ENCODE measurements around the gene TRPV6.

The TRPV6 gene

DNA sequence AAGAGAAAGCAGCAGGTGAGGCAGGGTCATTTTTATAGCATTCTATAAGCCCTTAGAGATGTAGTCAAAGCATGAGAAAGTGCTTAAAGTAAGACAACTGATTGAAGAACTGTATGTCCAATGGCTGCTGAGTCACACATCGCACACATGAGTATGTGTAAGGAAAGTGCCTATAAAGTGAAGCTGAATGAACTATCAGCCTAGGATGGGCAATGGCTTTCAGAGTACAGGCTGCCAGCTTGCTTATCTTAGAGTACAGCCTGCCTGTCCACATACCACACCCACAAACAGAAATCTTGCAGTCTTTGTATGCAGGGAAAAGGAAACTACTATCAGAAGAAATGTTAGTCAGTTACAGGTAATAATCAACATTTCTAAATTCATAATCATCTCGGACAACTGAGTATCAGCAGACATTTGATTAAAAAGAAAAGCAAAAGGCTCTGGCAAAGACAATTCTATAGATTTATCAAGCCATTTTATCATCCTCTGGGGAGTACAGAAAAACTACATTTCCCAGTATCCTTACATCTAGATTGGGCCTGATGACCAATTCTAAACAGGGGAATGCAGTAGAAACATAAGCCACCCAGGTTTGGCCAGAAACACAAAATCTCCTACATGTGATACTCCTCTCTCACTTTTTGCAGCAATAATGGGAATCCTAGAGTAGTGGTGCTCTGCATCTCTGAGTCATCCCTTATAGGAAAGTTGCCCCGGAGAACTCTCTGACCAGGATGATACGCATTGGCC, 46.9 kb downstream of the TRPV6 start:
- TF ChIP-seq ZBTB7A (IDR thresholded peaks at IDR 0.05; ENCODE audit: low read depth): no peak
- TF ChIP-seq, protein P1, sequence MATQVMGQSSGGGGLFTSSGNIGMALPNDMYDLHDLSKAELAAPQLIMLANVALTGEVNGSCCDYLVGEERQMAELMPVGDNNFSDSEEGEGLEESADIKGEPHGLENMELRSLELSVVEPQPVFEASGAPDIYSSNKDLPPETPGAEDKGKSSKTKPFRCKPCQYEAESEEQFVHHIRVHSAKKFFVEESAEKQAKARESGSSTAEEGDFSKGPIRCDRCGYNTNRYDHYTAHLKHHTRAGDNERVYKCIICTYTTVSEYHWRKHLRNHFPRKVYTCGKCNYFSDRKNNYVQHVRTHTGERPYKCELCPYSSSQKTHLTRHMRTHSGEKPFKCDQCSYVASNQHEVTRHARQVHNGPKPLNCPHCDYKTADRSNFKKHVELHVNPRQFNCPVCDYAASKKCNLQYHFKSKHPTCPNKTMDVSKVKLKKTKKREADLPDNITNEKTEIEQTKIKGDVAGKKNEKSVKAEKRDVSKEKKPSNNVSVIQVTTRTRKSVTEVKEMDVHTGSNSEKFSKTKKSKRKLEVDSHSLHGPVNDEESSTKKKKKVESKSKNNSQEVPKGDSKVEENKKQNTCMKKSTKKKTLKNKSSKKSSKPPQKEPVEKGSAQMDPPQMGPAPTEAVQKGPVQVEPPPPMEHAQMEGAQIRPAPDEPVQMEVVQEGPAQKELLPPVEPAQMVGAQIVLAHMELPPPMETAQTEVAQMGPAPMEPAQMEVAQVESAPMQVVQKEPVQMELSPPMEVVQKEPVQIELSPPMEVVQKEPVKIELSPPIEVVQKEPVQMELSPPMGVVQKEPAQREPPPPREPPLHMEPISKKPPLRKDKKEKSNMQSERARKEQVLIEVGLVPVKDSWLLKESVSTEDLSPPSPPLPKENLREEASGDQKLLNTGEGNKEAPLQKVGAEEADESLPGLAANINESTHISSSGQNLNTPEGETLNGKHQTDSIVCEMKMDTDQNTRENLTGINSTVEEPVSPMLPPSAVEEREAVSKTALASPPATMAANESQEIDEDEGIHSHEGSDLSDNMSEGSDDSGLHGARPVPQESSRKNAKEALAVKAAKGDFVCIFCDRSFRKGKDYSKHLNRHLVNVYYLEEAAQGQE (IDR thresholded peaks at IDR 0.05; ENCODE audit: low read depth): no peak
- TF ChIP-seq CEBPB (IDR thresholded peaks at IDR 0.05): no peak
- TF ChIP-seq NFIC (IDR thresholded peaks at IDR 0.05): no peak
- no peak for TF ChIP-seq CREB1 (IDR thresholded peaks at IDR 0.05; ENCODE audit: low read depth)
- no peak for TF ChIP-seq FOXM1 (IDR thresholded peaks at IDR 0.05; ENCODE audit: borderline replicate concordance, low read depth)
- TF ChIP-seq TAF1 (IDR thresholded peaks at IDR 0.05; ENCODE audit: low read depth): no peak
- TF ChIP-seq YY1 (IDR thresholded peaks at IDR 0.05; ENCODE audit: low read depth): no peak
- TF ChIP-seq TCF12 (IDR thresholded peaks at IDR 0.05; ENCODE audit: low read depth): no peak
- TF ChIP-seq, protein P2, sequence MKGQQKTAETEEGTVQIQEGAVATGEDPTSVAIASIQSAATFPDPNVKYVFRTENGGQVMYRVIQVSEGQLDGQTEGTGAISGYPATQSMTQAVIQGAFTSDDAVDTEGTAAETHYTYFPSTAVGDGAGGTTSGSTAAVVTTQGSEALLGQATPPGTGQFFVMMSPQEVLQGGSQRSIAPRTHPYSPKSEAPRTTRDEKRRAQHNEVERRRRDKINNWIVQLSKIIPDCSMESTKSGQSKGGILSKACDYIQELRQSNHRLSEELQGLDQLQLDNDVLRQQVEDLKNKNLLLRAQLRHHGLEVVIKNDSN (IDR thresholded peaks at IDR 0.05): no peak
- TF ChIP-seq RAD21 (IDR thresholded peaks at IDR 0.05; ENCODE audit: low read depth): no peak
- no peak for TF ChIP-seq TEAD4 (IDR thresholded peaks at IDR 0.05)
- TF ChIP-seq, protein P3, sequence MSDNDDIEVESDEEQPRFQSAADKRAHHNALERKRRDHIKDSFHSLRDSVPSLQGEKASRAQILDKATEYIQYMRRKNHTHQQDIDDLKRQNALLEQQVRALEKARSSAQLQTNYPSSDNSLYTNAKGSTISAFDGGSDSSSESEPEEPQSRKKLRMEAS (IDR thresholded peaks at IDR 0.05): no peak
- no peak for TF ChIP-seq EGR1 (IDR thresholded peaks at IDR 0.05)
- no peak for TF ChIP-seq EP300 (IDR thresholded peaks at IDR 0.05; ENCODE audit: borderline replicate concordance)

DNA sequence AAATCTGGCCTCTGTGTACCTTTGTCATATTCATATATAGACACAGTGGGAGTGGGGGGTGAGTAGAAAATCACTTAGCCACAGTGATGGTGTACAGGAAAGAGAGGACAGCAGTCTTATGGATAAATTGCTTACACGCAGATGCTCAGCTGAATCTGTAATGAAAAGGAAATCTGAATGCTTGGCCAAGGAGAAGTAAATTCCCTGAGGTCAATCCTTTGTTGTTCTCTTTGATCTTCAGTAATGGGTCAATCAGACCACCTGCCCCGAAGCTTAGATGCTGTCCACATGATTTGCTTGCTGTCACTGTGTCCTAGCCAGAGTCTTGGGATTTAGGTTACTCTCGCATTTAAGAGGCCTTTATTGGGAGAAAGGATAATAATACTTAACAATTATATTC, 49.1 kb downstream of the TRPV6 start:
- TF ChIP-seq FOXM1 (IDR thresholded peaks at IDR 0.05; ENCODE audit: borderline replicate concordance, low read depth): no peak
- TF ChIP-seq, protein P1 (IDR thresholded peaks at IDR 0.05; ENCODE audit: low read depth): no peak
- TF ChIP-seq TAF1 (IDR thresholded peaks at IDR 0.05; ENCODE audit: low read depth): no peak
- TF ChIP-seq CREB1 (IDR thresholded peaks at IDR 0.05; ENCODE audit: low read depth): no peak
- no peak for TF ChIP-seq NFIC (IDR thresholded peaks at IDR 0.05)
- no peak for TF ChIP-seq EGR1 (IDR thresholded peaks at IDR 0.05)
- TF ChIP-seq RAD21 (IDR thresholded peaks at IDR 0.05; ENCODE audit: low read depth): no peak
- TF ChIP-seq ZBTB7A (IDR thresholded peaks at IDR 0.05; ENCODE audit: low read depth): no peak
- TF ChIP-seq TEAD4 (IDR thresholded peaks at IDR 0.05): no peak

DNA sequence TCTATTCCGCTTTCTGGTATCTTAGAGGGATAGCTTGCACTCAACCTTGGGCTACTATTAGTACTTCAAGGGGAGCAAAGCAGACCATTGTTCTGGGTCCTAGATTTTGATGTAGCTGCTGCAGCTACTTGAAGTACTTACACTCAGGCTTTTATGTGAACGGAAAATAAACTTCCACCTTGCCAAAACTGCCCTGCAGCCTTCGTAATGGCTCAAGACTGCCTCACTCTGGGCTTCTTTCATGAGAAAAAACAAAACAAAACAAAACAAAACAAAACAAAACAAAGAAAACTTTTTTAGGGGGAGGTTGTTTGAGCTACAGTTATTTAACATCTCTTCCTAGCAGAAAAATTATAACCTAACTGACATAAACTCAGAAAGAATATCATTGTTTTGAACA, 50.1 kb downstream of the TRPV6 start:
- TF ChIP-seq EGR1 (IDR thresholded peaks at IDR 0.05) (no peak), ZBTB7A (IDR thresholded peaks at IDR 0.05; ENCODE audit: low read depth) (no peak)
- TF ChIP-seq, protein P1 (IDR thresholded peaks at IDR 0.05; ENCODE audit: low read depth): no peak

DNA sequence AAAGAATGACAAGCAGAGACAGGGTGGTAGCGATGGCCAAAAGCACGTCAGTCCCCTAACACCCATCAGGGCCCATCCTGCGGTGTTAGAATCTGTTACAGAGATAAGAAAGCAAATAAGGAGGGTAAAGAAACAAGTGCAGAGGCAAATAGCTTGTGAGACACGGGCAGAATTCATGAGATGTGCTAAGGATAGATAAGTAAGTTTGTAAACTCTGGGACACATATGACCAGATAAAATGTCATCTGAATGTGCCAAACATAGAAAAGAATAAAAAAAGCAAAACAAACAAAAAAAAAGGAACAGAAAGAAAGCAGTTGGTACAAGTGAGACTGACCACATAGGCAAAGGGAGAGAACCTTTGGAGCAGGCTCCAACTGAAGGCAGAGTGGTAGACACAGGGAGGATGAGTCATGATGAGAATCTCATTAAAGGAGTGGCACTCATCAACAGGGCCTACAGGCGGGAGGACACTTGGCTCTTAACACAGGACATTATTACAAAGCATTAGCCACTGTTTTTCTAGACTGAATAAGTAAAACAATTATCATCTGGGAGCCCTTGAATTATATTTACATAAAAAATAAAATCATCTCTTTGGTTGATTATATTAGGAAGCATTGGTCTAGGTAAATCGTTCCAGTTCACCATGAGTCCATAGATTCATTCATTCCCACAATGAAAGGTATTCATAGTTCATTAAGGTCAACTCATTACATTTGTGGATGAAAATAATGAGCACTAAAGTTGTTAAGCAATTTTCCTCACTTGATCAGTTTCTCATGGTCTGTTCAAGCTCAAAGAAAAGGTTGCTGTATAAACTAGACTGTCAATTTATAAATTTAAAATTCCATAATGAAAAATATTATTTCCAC, 52.1 kb downstream of the TRPV6 start:
- TF ChIP-seq FOXM1 (IDR thresholded peaks at IDR 0.05; ENCODE audit: borderline replicate concordance, low read depth) (no peak), RAD21 (IDR thresholded peaks at IDR 0.05; ENCODE audit: low read depth) (no peak), CEBPB (IDR thresholded peaks at IDR 0.05) (no peak), CREB1 (IDR thresholded peaks at IDR 0.05; ENCODE audit: low read depth) (no peak)
- TF ChIP-seq, protein P3 (IDR thresholded peaks at IDR 0.05): no peak
